Esophagus muscularis mucosa (tissue), 4 donors: ENCODE results near the gene RAB6D. TPM values are rescaled to one million over a fixed set of nuclear protein-coding genes. Genes with fewer than 3 reads are reported as not detected.

Experiments
- total RNA-seq, 4 donors: library from RNA; depleted of rRNA; stranded (reverse); fragments of >200 nt; gene quantifications; one replicate each; pipeline versions ENCODE4 v1.1.0 to v1.2.1, GENCODE V29; 2016

The RAB6D gene
- total RNA-seq, 4 donors from 2014 or later, result 0.11 to 0.13 TPM; not detected in 2

Other genes starting within 250 kb of the RAB6D start
- gene POTEE, start 154.6 kb downstream of the RAB6D start, total RNA-seq, result not detected
- gene TUBA3D, start 112.0 kb upstream of the RAB6D start, total RNA-seq, result not detected
- gene MZT2A, start 128.2 kb upstream of the RAB6D start, total RNA-seq, result 100 to 1,000 TPM in 1 of 4 donors, 10 to 100 TPM in 3; 74.8 to 107 (median 88.9) TPM
- gene CCDC74A, start 163.7 kb upstream of the RAB6D start, total RNA-seq, result 1 to 10 TPM; 4.2 to 8.5 (median 7.2) TPM